Suprapubic skin (tissue), 4 donors: Measurements from ENCODE around the gene IQSEC2. TPM values are rescaled to one million over a fixed set of nuclear protein-coding genes. Genes with fewer than 3 reads are reported as not detected.

Experiments
- DNase-seq, 2 donors: peaks; one replicate each; pipeline ENCODE4 v3.0.0-alpha.2; 2019; ENCODE audit warnings: low spot score in 2 of 2
- H3K27ac ChIP-seq: fragments of 200-600 bp; sonication (generic); one replicate; pipeline ENCODE4 v1.5.1; 2019
- H3K27me3 ChIP-seq: fragments of 200-600 bp; sonication (generic); one replicate; pipeline ENCODE4 v1.5.1; 2019
- H3K36me3 ChIP-seq: fragments of 200-600 bp; sonication (generic); one replicate; pipeline ENCODE4 v1.5.1; 2019
- H3K4me1 ChIP-seq: fragments of 200-600 bp; sonication (generic); one replicate; pipeline ENCODE4 v1.5.1; 2019
- H3K4me3 ChIP-seq: fragments of 200-600 bp; sonication (generic); one replicate; pipeline ENCODE4 v1.5.1; 2019; ENCODE audit warnings: mild to moderate bottlenecking
- H3K9me3 ChIP-seq: fragments of 200-600 bp; sonication (generic); one replicate; pipeline ENCODE4 v1.5.1; 2019
- CTCF ChIP-seq, 2 donors: fragments of 200-600 bp in 1 of 2; fragments of 450-650 bp in 1 of 2; sonication (generic) in 1 of 2; IDR thresholded peaks; one replicate each; pipeline ENCODE4 v1.5.1; 2016 to 2019; ENCODE audit warnings: antibody characterized with exemption in 2 of 2, mild to moderate bottlenecking in 1 of 2, moderate library complexity in 1 of 2
- EP300 ChIP-seq: sonication (generic); formaldehyde crosslinking; IDR thresholded peaks from one replicate; pipeline ENCODE4 v1.6.1; 2017; ENCODE audit warnings: antibody characterized with exemption
- POLR2A ChIP-seq, 2 donors: fragments of 450-650 bp; IDR thresholded peaks; one replicate each; pipeline ENCODE4 v1.6.1; 2017; ENCODE audit warnings: antibody characterized with exemption in 2 of 2, mild to moderate bottlenecking in 2 of 2, moderate library complexity in 2 of 2
- POLR2AphosphoS5 ChIP-seq, 3 donors: sonication (generic); formaldehyde crosslinking; IDR thresholded peaks; one replicate each; pipeline ENCODE4 v1.6.1; 2017; ENCODE audit warnings: antibody characterized with exemption in 3 of 3
- WGBS: methylation state at CpG from one replicate; pipeline ENCODE4 v1.1.5; 2018; 5-methylcytosine and 5-hydroxymethylcytosine counted together
- total RNA-seq, 4 donors: library from RNA; depleted of rRNA; stranded (reverse); fragments of >200 nt; gene quantifications; one replicate each; pipeline ENCODE4 v1.1.0, GENCODE V29; 2016

The IQSEC2 gene
- total RNA-seq, 4 donors from 2014 or later = 24.4 to 42.1 (median 28.9) TPM

DNA sequence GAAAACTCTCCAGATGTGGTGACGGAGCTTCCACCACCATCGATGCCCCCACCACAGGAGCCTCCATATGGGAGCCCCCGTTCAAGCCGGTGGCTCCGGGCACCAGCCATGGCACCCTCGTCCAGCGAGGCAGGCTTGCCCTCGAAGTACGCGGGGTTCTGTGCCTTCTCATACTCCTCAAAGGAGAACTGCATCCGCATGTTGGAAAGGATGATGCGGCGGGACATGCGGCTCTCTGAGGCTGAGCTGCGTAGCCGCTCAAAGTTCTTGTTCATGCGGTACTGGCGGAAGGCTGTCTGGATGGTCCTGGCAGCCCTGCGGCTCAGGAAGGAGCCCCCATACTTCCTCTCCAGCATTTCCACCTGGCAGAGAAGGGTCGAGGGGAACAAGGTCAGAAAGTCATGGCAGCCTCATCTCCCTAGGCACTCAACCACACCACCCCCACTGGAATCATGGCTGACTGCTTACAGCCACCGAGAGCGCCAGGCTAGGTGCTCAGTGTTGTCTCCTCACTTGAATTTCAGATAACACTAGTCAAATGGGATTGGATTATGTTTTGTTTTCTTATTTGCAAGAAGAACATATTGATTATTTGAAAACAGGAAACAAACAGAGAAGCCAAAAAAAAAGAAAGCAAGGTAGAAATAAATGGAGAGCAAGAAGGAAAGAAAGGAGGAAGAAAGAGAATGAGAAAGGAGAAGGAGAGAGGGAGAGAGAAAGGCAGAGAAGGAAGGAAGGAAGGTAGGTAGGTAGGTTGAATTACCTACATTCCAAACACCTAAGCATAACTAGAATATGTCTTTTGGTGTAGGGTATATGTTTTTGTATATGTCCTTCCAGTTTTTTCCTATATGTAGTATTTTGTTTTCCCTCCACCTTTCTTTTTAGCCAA is 26.6 kb downstream of the IQSEC2 start:
- WGBS = 89% methylated on average over 22 of the region's 22 CpGs
- TF ChIP-seq CTCF (IDR thresholded peaks at IDR 0.05) = no peak
- no peak for TF ChIP-seq POLR2AphosphoS5 (IDR thresholded peaks at IDR 0.05)
- TF ChIP-seq POLR2A (IDR thresholded peaks at IDR 0.05) = no peak
- no peak for TF ChIP-seq EP300
- Histone ChIP-seq H3K4me1 (no peaks in the 10 kb centered on the region), H3K4me3 (no peak overlapping the region), H3K27ac (no peak overlapping the region), H3K9me3 (no peaks in the 10 kb centered on the region), H3K27me3 (no peaks in the 10 kb centered on the region), H3K36me3 (no peaks in the 10 kb centered on the region)
- DNase-seq = no peak

DNA sequence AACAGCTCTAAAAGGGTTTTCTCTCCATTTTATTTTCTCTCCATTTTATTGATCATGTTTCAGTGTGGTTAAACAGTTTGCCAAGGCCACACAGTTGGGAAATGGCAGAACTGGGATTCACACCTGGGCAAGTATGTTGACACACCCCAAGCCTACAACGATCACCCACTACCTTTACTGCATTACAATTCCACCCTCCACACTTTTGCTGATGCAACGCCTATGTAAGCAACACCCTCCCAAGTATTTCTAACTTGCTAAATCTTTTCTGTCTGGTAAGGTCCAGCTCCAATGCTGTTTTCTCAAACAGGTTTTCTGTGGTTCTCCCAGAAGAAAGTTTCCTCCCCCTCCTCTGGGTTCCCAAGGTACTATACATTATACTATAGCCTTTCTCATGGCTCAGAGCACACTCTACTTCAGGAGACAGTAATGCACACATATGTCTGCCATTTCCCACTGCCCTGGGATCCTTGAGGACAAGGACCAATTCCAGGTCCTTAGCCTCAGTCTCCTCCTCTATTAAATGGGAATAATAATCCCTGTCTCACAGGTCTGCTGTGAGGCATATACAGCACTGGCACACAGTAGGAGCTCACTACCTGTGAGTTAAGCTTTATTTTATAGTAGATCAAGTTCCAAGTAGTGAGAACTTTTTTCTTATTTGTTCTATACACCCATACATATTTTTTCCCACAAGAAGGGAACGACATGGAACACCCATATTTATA is 27.9 kb downstream of the IQSEC2 start:
- no peaks in the 10 kb centered on the region for H3K27me3 ChIP-seq
- H3K9me3 ChIP-seq = no peaks in the 10 kb centered on the region
- WGBS = 88% methylated on average over 3 of the region's 3 CpGs
- no peak for DNase-seq
- TF ChIP-seq CTCF (IDR thresholded peaks at IDR 0.05) (no peak), POLR2AphosphoS5 (IDR thresholded peaks at IDR 0.05) (no peak), EP300 (no peak), POLR2A (IDR thresholded peaks at IDR 0.05) (no peak)
- H3K4me3 ChIP-seq = no peak overlapping the region
- H3K27ac ChIP-seq = no peak overlapping the region
- no peaks in the 10 kb centered on the region for H3K4me1 ChIP-seq
- no peaks in the 10 kb centered on the region for H3K36me3 ChIP-seq

DNA sequence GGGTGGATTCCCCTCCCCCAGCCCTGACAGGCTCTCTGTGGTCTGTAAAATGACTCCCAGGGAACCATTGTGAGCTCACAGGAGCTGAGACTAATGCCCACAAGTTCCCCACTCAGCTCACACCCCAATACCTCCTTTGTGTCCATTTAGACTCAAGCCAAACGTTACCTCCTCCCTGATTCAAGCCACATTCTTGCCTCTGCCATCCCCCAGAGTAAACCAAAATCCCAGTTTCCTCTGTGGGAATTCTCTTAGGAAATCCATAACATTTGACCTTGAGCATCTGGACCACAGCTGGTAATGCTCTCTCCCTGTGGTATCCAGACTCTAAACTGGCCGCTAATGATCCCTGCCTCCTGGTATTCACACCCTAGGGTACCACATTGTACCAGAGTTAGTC is 30.1 kb downstream of the IQSEC2 start:
- Histone ChIP-seq H3K4me1 (no peaks in the 10 kb centered on the region), H3K4me3 (no peak overlapping the region), H3K9me3 (no peaks in the 10 kb centered on the region), H3K27ac (no peak overlapping the region), H3K27me3 (no peaks in the 10 kb centered on the region), H3K36me3 (peaks cover 15% of the 10 kb centered on the region)
- DNase-seq = no peak
- TF ChIP-seq POLR2A (IDR thresholded peaks at IDR 0.05) (no peak), POLR2AphosphoS5 (IDR thresholded peaks at IDR 0.05) (no peak), CTCF (IDR thresholded peaks at IDR 0.05) (no peak), EP300 (no peak)
- 48% methylated on average over 2 of the region's 2 CpGs for WGBS

GRCh38 chrX:53250556-53250955 is 30.8 kb downstream of the IQSEC2 start:
- whole genome bisulfite sequencing = 74% methylated on average over 9 of the region's 19 CpGs
- TF ChIP-seq POLR2AphosphoS5 (IDR thresholded peaks at IDR 0.05) (no peak), POLR2A (IDR thresholded peaks at IDR 0.05) (no peak)
- H3K36me3 ChIP-seq = peaks cover 16% of the 10 kb centered on the region
- no peaks in the 10 kb centered on the region for H3K9me3 ChIP-seq
- H3K27me3 ChIP-seq = no peaks in the 10 kb centered on the region
- no peak for DNase-seq
- no peak overlapping the region for H3K4me3 ChIP-seq
- no peak overlapping the region for H3K27ac ChIP-seq
- no peaks in the 10 kb centered on the region for H3K4me1 ChIP-seq

- Histone ChIP-seq H3K36me3 (peaks cover 16% of the 10 kb centered on the region), H3K9me3 (no peaks in the 10 kb centered on the region), H3K27me3 (no peaks in the 10 kb centered on the region), H3K27ac (no peak overlapping the region), H3K4me3 (no peak overlapping the region), H3K4me1 (no peaks in the 10 kb centered on the region)
- DNase-seq = no peak
- 75% methylated on average over 1 of the region's 1 CpG for WGBS
- no peak for TF ChIP-seq POLR2A (IDR thresholded peaks at IDR 0.05)
Observed at GRCh38 chrX:53249408-53250042, 31.9 kb downstream of the IQSEC2 start.

GRCh38 chrX:53247928-53248327 is 33.5 kb downstream of the IQSEC2 start:
- H3K9me3 ChIP-seq = no peaks in the 10 kb centered on the region
- H3K36me3 ChIP-seq = peaks cover 16% of the 10 kb centered on the region
- no peak for DNase-seq
- no peak for TF ChIP-seq POLR2AphosphoS5 (IDR thresholded peaks at IDR 0.05)
- no peak for TF ChIP-seq EP300
- no peak for TF ChIP-seq CTCF (IDR thresholded peaks at IDR 0.05)
- WGBS = 89% methylated on average over 9 of the region's 10 CpGs
- H3K4me1 ChIP-seq = no peaks in the 10 kb centered on the region
- H3K27ac ChIP-seq = no peak overlapping the region
- H3K4me3 ChIP-seq = no peak overlapping the region
- no peaks in the 10 kb centered on the region for H3K27me3 ChIP-seq
